ENCODE measurements around the gene SWSAP1. TPM values are rescaled to one million over a fixed set of nuclear protein-coding genes. Genes with fewer than 3 reads are reported as not detected.

The SWSAP1 gene
- 1 to 10 TPM; 2.6 to 5.5 (median 4.2) TPM for total RNA-seq
- 1 to 10 TPM; 2.1 to 8.4 (median 6.0) TPM for polyA plus RNA-seq
- long read RNA-seq, donor 1, transcript SWSAP1-201 (2 exons, 1,684 nt) = major isoform, 7 of 7 reads
- long read RNA-seq, donor 1, partial matches to known transcripts = 0 of 7 reads
- long read RNA-seq, donor 1, other reads (novel, unspliced or antisense) = 0 of 7 reads
- long read RNA-seq, donor 2, partial matches to known transcripts = 0 of 2 reads
- long read RNA-seq, donor 2, other reads (novel, unspliced or antisense) = 0 of 2 reads
- long read RNA-seq, donor 3, transcript SWSAP1-201 (2 exons, 1,684 nt) = major isoform, 5 of 5 reads
- long read RNA-seq, donor 3, partial matches to known transcripts = 0 of 5 reads
- long read RNA-seq, donor 3, other reads (novel, unspliced or antisense) = 0 of 5 reads
- long read RNA-seq, donor 4, transcript SWSAP1-201 (2 exons, 1,684 nt) = major isoform, 5 of 8 reads
- long read RNA-seq, donor 4, partial matches to known transcripts = 0 of 8 reads
- long read RNA-seq, donor 4, other reads (novel, unspliced or antisense) = 3 of 8 reads
- long read RNA-seq, donor 5, transcript SWSAP1-201 (2 exons, 1,684 nt) = major isoform, 12 of 15 reads
- long read RNA-seq, donor 5, partial matches to known transcripts = 0 of 15 reads
- long read RNA-seq, donor 5, other reads (novel, unspliced or antisense) = 3 of 15 reads
- long read RNA-seq, donor 6, transcript SWSAP1-201 (2 exons, 1,684 nt) = major isoform, 6 of 8 reads
- long read RNA-seq, donor 6, partial matches to known transcripts = 0 of 8 reads
- long read RNA-seq, donor 6, other reads (novel, unspliced or antisense) = 2 of 8 reads
- long read RNA-seq, donor 7, partial matches to known transcripts = 0 of 2 reads
- long read RNA-seq, donor 7, other reads (novel, unspliced or antisense) = 0 of 2 reads
- long read RNA-seq, donor 8, partial matches to known transcripts = 0 of 4 reads
- long read RNA-seq, donor 8, other reads (novel, unspliced or antisense) = 0 of 4 reads
- long read RNA-seq, donor 9, partial matches to known transcripts = 0 of 2 reads
- long read RNA-seq, donor 9, other reads (novel, unspliced or antisense) = 0 of 2 reads
- long read RNA-seq, donor 10, partial matches to known transcripts = 0 of 2 reads
- long read RNA-seq, donor 10, other reads (novel, unspliced or antisense) = 0 of 2 reads

- WGBS, 4 donors = 0 to 1% (median 1%) methylated on average over 13 to 44 of the region's 44 CpGs
- Histone ChIP-seq H3K9me3 (replicated peaks in 1 of 3) (no peaks in the 10 kb centered on the region), H3K4me1 (replicated peaks in 1 of 2) (peaks cover 35 to 49% of the 10 kb centered on the region in 2 donors), H3K27ac (peak within 1 kb of the TSS; percentile 84 to 97 (median 88)), H3K36me3 (replicated peaks in 1 of 2) (no peaks in the 10 kb centered on the region), H3K27me3 (no peaks in the 10 kb centered on the region), H3K4me3 (peak within 1 kb of the TSS; percentile 47 to 74 (median 51))
- intact Hi-C loops (cut with DNase I) = no loop called here
- TF ChIP-seq, protein P1, sequence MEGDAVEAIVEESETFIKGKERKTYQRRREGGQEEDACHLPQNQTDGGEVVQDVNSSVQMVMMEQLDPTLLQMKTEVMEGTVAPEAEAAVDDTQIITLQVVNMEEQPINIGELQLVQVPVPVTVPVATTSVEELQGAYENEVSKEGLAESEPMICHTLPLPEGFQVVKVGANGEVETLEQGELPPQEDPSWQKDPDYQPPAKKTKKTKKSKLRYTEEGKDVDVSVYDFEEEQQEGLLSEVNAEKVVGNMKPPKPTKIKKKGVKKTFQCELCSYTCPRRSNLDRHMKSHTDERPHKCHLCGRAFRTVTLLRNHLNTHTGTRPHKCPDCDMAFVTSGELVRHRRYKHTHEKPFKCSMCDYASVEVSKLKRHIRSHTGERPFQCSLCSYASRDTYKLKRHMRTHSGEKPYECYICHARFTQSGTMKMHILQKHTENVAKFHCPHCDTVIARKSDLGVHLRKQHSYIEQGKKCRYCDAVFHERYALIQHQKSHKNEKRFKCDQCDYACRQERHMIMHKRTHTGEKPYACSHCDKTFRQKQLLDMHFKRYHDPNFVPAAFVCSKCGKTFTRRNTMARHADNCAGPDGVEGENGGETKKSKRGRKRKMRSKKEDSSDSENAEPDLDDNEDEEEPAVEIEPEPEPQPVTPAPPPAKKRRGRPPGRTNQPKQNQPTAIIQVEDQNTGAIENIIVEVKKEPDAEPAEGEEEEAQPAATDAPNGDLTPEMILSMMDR (IDR thresholded peaks at IDR 0.05) = no peak
- TF ChIP-seq POLR2A (IDR thresholded peaks at IDR 0.05) = peak in 1 of 2 donors; percentile 73
- peak; percentile 97 to 100 (median 99) for DNase-seq
Measured at GRCh38 chr19:11374433-11375142, at the start of gene SWSAP1. SWSAP1 (plus strand) TSS chr19:11374666; CDS start chr19:11374681, 15 bp downstream.

- intact Hi-C loops (cut with DNase I) = no loop called here
- Histone ChIP-seq H3K9me3 (replicated peaks in 1 of 3) (no peaks in the 10 kb centered on the region), H3K4me1 (replicated peaks in 1 of 2) (peaks cover 12 to 18% of the 10 kb centered on the region in 2 donors), H3K27ac (peak overlapping the region in 3 of 5 donors; percentile 25 to 84 (median 74)), H3K4me3 (no peak overlapping the region), H3K36me3 (replicated peaks in 1 of 2) (peaks cover 0 to 11% of the 10 kb centered on the region in 2 donors), H3K27me3 (no peaks in the 10 kb centered on the region)
- 77 to 87% (median 82%) methylated on average over 10 to 17 of the region's 17 CpGs for WGBS, 4 donors
- TF ChIP-seq, protein P1 (IDR thresholded peaks at IDR 0.05) = no peak
- no peak for TF ChIP-seq POLR2A (IDR thresholded peaks at IDR 0.05)
- no peak for DNase-seq
Measured at GRCh38 chr19:11324748-11325389, 49.6 kb upstream of the SWSAP1 start.

GRCh38 chr19:11325544-11325943, 48.9 kb upstream of the SWSAP1 start:
- no peak for DNase-seq
- no peak overlapping the region for H3K4me3 ChIP-seq
- no peaks in the 10 kb centered on the region for H3K27me3 ChIP-seq
- WGBS, 4 donors = 89 to 100% (median 99%) methylated on average over 6 to 7 of the region's 7 CpGs
- peaks cover 0 to 11% of the 10 kb centered on the region in 2 donors for H3K36me3 ChIP-seq (replicated peaks in 1 of 2)
- H3K4me1 ChIP-seq (replicated peaks in 1 of 2) = peaks cover 12 to 18% of the 10 kb centered on the region in 2 donors
- no peak for TF ChIP-seq POLR2A (IDR thresholded peaks at IDR 0.05)
- TF ChIP-seq, protein P1 (IDR thresholded peaks at IDR 0.05) = no peak
- intact Hi-C loops (cut with DNase I) = no loop called here
- H3K27ac ChIP-seq = no peak overlapping the region
- H3K9me3 ChIP-seq (replicated peaks in 1 of 3) = no peaks in the 10 kb centered on the region
